ENCODE data around the gene MAGI2. TPM values are rescaled to one million over a fixed set of nuclear protein-coding genes. Genes with fewer than 3 reads are reported as not detected.

Gene MAGI2
- total RNA-seq, 2 donors from 2014 or later = 3.9 to 10.5 TPM

DNA sequence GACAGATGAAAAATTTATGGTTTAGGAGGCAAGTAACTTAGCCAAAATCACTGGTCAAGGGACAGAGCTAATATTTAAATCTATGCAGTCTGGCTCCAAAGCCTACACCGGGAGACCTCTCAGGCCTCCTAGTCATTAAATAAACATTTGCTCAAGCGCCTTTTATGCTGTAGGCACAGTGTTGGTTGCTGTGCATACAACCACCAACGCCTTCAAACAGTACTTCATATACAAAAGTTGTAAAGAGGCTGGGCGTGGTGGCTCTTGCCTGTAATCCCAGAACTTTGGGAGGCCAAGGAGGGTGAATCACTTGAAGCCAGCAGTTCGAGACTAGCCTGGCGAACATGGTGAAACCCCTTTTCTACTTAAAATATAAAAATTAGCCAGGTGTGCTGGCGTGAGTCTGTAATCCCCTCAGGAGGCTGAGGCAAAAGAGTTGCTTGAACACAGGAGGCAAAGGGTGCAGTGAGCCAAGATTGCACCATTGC lies 159.8 kb downstream of the MAGI2 start:
- Histone ChIP-seq H3K4me3 (no peak overlapping the region), H3K9me3 (no peaks in the 10 kb centered on the region), H3K4me1 (no peaks in the 10 kb centered on the region), H3K27me3 (no peaks in the 10 kb centered on the region), H3K36me3 (replicated peaks in 1 of 2; ENCODE audit: insufficient read depth in 1 of 2, low read depth in 2 of 2) (no peaks in the 10 kb centered on the region), H3K27ac (no peak overlapping the region)
- DNase-seq (peak in 1 of 4 donors; percentile 18), ATAC-seq (no peak)
- TF ChIP-seq POLR2A (IDR thresholded peaks at IDR 0.05) = no peak
- no peak for TF ChIP-seq CTCF (IDR thresholded peaks at IDR 0.05)
- intact Hi-C loops (cut with DNase I) = no loop called here
- 50 to 53% methylated on average over 7 of the region's 7 CpGs for WGBS, 2 donors

DNA sequence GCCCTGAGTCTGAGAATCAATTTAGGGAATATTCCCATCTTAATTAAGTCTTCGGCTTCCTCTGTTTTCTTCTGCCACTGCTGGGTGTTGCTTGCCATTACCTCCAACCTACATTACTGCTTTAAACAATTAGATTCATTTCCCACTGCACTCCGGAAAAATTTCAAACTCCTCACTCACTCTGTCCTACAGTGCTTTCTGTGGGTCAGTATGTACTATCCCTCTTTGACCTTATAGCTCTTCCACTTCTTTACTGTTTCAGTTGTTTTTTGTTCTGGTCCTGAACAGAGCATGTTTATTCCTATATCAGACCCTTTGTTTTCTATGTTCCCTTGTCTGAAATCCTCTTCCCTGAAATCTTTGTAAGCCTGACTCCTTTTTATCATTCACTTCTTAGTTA lies 160.6 kb downstream of the MAGI2 start:
- TF ChIP-seq CTCF (IDR thresholded peaks at IDR 0.05) (no peak), POLR2A (IDR thresholded peaks at IDR 0.05) (no peak)
- no peaks in the 10 kb centered on the region for H3K27me3 ChIP-seq
- H3K27ac ChIP-seq = no peak overlapping the region
- 68 to 70% methylated on average over 2 of the region's 2 CpGs for WGBS, 2 donors
- no peaks in the 10 kb centered on the region for H3K9me3 ChIP-seq
- ATAC-seq = no peak
- no peaks in the 10 kb centered on the region for H3K36me3 ChIP-seq (replicated peaks in 1 of 2; ENCODE audit: insufficient read depth in 1 of 2, low read depth in 2 of 2)
- DNase-seq = no peak
- intact Hi-C loops (cut with DNase I) = no loop called here
- H3K4me1 ChIP-seq = no peaks in the 10 kb centered on the region
- no peak overlapping the region for H3K4me3 ChIP-seq

DNA sequence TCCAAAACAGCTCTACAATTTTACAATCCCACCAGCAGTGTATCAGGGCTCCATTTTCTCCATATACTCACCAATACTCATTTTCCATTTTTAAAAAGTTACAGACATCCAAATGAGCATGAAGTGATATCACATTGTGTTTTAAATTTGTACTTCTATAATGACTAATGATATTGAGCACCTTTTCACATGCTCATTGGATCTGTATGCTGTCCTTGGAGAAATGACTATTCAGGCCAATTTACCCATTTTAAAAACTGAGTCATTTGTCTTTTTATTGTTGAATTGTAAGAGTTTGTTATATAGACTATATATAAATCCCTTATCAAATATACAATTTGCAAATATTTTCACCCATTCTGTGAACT lies 162.0 kb downstream of the MAGI2 start:
- Histone ChIP-seq H3K4me3 (no peak overlapping the region), H3K4me1 (no peaks in the 10 kb centered on the region), H3K9me3 (no peaks in the 10 kb centered on the region), H3K27ac (no peak overlapping the region), H3K27me3 (no peaks in the 10 kb centered on the region), H3K36me3 (replicated peaks in 1 of 2; ENCODE audit: insufficient read depth in 1 of 2, low read depth in 2 of 2) (no peaks in the 10 kb centered on the region)
- TF ChIP-seq CTCF (IDR thresholded peaks at IDR 0.05) = no peak
- TF ChIP-seq POLR2A (IDR thresholded peaks at IDR 0.05) = no peak
- ATAC-seq = no peak
- DNase-seq = no peak
- intact Hi-C loops (cut with DNase I) = no loop called here

DNA sequence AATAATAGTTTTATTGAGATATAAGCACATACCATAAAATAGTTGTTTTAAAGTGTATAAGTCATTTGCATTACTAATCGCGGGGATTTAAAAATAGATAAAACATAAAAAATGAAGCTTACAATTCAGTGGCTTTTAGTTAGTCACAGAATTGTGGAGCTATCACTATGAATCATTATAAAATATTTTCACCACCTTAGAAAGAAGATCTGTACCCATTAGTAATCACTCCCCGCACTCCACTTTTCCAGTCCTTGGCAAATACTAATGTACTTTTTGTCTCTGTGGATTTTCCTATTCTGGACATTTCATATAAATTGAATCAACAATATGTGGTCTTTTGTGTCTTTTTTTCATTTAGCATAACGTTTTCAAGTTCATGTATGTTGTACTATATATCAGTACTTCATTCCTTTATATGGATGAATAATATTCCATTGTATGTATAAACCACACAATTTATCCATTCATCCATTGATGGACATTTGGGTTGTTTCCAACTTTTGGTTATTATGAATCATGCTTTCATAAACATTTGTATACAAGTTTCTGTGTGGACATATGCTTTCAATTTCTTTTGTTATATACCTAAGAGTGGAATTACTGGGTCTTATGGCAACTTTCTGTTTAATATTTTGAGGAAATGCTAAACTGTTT lies 162.5 kb downstream of the MAGI2 start:
- H3K4me3 ChIP-seq = no peak overlapping the region
- H3K27me3 ChIP-seq = no peaks in the 10 kb centered on the region
- no peaks in the 10 kb centered on the region for H3K9me3 ChIP-seq
- DNase-seq = no peak
- H3K4me1 ChIP-seq = no peaks in the 10 kb centered on the region
- no peak for ATAC-seq
- no peak overlapping the region for H3K27ac ChIP-seq
- no peaks in the 10 kb centered on the region for H3K36me3 ChIP-seq (replicated peaks in 1 of 2; ENCODE audit: insufficient read depth in 1 of 2, low read depth in 2 of 2)
- 63 to 71% methylated on average over 4 of the region's 4 CpGs for WGBS, 2 donors
- intact Hi-C loops (cut with DNase I) = no loop called here
- TF ChIP-seq CTCF (IDR thresholded peaks at IDR 0.05) = no peak
- no peak for TF ChIP-seq POLR2A (IDR thresholded peaks at IDR 0.05)

- intact Hi-C loops (cut with DNase I) = no loop called here
- TF ChIP-seq POLR2A (IDR thresholded peaks at IDR 0.05) (no peak), CTCF (IDR thresholded peaks at IDR 0.05) (no peak)
- H3K4me1 ChIP-seq = no peaks in the 10 kb centered on the region
- no peaks in the 10 kb centered on the region for H3K27me3 ChIP-seq
- 79% methylated on average over 3 of the region's 3 CpGs for WGBS, 2 donors
- H3K9me3 ChIP-seq = no peaks in the 10 kb centered on the region
- H3K36me3 ChIP-seq (replicated peaks in 1 of 2; ENCODE audit: insufficient read depth in 1 of 2, low read depth in 2 of 2) = no peaks in the 10 kb centered on the region
- ATAC-seq = no peak
- no peak overlapping the region for H3K4me3 ChIP-seq
- DNase-seq = no peak
- H3K27ac ChIP-seq = no peak overlapping the region
Observed at GRCh38 chr7:79290398-79290797, 163.1 kb downstream of the MAGI2 start.

Data from body of pancreas (tissue), 4 donors.